GM19240 (cell line): Measurements from ENCODE around the gene NINJ1.
"Not testable (repeated sequence)": the region's sequence is repeated elsewhere in the genome, so short reads cannot be mapped to it uniquely, and the experiment has no call there.

Experiments
- DNase-seq: peaks from one replicate; pipeline ENCODE4 v3.0.0; 2011; ENCODE audit warnings: low spot score; ENCODE audit not compliant: insufficient read length

NINJ1 gene

DNA sequence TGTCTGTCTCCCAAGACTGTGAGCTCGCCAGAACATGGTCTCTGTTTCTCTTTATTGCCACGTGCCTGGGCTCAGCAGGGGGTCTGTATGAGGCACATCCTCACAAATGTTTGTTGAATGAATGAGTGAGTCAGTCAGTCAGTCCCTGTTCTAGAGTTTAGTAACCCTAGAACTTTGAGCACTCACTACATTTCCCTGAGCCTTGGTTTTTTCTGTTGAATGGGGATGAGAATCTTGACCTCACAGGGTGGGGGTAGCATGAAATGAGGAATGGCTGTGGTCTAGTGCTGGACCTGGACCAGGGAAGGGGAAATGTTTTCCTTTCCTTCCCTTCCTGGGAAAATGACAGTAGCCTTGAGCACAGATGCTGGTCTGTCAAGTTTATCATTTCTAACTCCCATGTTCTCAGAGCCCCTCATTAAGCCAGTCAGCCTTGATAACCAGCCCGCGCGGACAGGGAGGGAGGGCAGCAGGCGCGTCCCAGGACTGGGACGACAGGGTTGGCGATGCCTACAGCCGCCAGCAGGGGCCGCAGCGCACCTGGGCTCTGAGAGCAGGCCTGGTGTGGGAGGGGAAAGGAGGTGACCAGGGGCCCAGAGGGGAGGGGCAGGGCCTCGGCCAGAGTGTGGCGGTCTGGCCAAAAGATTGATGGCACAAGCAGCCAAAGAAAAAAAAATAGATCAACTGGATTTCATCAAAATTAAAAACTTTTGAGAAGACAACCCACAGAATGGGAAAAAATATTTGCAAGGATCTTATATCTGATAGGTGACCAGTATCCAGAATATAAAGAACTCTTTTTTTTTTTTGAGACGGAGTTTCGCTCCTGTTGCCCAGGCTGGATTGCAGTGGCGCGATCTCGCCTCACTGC is 25.8 kb upstream of the NINJ1 start:
- peak; percentile 90 for DNase-seq

- DNase-seq = no peak
Observed at GRCh38 chr9:93156475-93157008, 22.5 kb upstream of the NINJ1 start.

DNA sequence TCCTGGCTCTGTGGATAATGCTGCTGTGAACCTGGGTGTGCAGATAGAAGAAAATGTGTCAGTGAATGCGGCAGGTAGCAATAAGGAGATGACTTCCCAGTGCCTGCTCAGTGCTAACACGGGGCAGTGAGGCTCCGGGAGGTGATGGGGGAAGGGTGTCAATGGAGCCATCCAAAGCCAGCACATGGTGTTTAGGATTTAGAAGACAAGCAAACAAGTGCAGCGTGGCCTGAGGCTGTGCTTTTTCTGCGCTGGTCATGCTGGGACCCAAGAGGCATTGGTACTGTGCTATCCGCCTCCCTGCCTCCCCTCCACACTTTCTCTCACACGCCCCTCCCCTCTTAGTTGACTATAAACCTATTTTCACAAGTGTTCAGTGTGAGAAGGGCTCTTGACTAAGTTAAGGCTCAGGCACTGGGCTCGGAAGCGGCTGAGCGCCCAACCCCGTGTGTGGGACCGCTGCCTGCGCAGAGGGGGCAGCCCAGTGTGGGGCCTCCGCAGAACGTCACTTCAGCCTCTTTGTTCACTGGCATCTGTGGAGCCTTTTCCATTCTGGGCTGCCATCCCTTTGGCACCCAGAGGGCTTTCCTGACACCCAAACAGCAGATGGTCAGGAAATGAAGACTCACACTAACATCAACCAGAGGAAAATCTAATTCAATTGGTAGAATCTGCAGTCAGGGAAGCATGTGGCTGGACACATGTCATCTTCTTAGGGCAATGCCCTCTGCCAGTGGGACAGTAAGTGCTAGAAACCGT is 21.8 kb upstream of the NINJ1 start:
- DNase-seq = no peak

DNA sequence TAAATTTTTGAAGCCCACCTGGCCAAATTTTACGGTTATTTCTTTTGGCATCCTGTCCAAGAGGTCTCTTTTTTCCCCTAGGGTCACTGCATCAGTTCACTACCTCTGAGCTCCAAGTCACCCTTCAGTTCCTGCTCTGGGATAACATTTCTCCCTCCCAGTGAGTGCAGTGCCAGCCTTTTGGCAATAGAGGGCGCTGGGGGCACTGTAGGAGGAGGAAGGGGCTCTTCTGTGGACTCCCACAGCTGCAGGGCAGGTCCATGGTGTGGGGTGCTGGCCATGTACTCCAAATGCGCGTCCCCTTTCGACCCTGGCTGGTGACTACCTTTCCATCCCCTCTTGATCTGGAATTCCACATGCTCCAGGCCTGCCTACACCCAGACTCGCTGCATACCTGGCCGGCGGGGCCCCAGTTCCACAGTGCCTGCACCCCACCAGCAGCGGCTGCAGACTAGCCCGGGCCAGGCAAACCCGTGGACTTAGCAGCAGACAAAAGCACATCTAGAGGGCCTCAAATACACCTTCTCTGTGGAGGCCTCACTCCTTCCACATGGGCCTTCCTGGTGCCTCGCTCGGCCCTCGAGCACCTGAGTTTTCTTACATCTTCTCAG is 20.3 kb upstream of the NINJ1 start:
- no peak for DNase-seq

- DNase-seq = no peak
Observed at GRCh38 chr9:93151097-93151784, 17.2 kb upstream of the NINJ1 start.

DNA sequence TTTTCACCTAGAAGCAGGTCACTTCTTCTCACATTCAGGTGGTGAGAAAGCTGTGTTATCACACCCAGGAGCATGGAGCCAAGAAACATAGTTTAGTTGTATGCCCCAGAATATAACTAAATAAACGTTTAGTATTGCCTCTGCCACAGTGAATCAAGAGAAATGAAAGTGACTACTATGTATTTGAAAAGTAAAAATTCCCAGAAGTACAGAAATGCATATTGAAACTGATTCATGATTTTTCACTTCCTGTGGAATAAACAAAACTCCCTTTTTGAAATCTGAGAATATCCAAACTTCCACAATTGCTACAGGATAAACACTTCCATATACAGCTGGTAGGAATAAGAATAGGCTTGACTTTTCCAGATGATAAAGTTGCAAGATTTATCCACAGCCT is 15.3 kb upstream of the NINJ1 start:
- DNase-seq = no peak

GRCh38 chr9:93148721-93149120 is 14.7 kb upstream of the NINJ1 start:
- DNase-seq = no peak

DNA sequence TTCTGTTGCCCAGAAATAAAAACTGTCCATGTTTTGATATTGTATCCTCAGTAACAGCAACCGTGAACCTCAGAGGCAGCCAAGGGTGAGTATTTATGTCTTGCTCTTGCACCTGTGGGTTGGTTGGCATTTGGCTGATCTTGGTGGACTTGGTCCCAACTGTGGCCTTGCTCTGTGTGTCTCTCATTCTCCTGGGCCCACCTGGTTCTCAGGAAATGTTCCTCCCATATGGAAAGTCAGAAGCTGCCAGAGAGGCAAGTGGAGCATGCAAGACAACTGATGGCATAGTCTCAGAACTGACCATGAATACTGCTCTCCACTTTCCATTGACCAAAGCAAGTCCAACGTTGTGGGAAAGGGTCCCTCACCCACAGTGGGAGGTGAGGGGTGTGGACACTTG is 13.6 kb upstream of the NINJ1 start:
- DNase-seq = no peak

DNA sequence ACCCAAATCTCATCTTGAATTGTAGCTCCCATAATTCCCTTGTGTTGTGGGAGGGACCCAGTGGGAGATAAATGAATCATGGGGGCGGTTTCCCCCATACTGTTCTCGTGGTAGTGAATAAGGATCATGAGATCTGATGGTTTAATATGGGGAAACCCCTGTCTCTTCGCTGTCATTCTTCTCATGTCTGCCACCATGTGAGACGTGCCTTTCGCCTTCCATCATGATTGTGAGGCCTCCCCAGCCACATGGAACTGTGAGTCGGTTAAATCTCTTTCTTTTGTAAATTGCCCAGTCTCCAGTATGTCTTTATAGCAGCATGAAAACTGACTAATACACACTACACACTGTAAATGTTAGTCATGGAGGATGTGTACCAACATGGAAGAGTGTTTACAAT is 12.6 kb upstream of the NINJ1 start:
- not testable (repeated sequence) for DNase-seq

GRCh38 chr9:93143830-93144530 is 9.9 kb upstream of the NINJ1 start:
- no peak for DNase-seq

DNA sequence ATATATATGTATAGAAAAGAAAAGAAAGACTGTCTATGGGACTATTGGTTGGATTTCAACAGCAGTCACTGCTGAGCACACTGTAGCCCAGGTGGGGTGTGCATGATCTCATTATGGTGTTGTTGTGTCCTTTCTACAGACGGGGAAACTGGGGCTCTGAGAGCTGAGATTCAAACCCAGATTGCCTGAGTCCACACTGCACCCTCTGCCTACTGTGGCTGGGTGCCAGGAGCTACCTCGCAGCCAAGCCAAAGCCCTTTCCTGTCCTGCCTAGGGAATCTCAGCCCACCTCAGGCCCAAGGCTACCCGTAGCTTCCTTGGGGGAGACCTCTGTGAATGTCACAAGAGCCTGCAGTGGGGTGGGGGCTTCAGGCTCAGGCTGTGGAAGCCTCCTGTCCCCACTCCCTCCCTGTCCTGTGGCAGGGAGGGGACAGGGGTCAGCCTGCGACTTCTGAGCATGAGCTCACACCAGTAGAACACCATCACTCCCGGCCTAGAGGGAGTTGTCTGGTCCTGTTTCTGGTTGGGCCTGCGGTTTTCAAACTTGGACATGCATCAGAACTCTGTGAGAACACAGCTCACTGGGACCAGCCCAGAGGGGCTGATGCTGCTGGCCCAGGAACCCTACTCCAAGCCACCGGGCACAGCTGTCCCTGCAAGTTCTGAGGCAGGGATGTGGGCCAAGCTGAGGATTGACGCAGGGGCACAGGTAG is 7.9 kb upstream of the NINJ1 start:
- no peak for DNase-seq

- no peak for DNase-seq
Observed at GRCh38 chr9:93139365-93140182, 5.5 kb upstream of the NINJ1 start.

DNA sequence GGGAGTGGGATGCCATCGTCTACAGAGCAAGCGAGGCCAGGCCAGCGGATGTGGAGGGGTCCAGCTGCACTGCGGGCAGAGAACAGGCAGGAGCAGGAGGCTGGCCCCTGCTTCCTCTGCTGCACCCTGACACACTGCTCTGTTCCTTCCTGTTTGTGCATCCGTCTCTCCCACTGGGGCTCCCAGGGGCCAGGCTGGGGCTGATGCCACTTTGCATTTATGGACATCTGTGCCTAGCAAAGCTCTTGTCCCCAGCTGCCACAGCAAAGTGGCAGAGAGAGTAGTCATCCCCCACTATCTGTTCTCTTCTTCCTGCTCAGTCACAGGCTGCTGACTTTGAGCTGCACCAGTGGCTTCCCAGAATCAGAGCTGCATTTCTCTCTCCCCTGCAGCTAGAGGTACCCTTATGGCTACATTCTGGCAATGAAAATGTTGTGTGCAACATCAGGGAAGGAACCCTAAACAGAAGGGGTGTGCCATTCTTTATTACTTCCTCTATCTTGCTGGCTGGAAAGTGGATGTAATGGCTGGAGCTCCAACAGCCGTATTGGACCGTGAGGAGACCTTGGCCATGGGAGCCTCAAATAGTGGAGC is 4.2 kb upstream of the NINJ1 start:
- DNase-seq = no peak

- no peak for DNase-seq
Observed at GRCh38 chr9:93137362-93137761, 3.3 kb upstream of the NINJ1 start.

DNA sequence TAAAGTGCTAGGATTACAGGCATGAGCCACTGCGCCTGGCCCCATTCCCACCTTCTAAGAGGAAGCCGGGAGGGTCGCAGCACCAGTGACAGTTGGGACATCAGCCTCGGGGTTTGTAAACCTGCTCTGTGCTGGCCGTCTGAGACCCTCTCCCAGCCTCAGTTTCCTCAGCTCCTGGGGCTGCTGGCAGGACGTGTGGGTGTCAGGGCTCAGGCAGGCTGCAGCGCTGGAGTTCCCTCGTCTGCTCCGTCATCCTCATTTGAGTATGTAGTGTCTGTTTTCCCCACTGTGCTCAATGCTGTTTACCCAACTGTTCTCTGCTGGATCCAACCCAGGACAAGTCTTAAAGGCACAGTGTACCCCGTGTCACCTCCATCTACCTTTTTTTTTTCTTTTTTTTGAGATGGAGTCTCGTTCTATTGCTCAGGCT is 2.0 kb upstream of the NINJ1 start:
- no peak for DNase-seq

GRCh38 chr9:93134740-93135444 is 841 bp upstream of the NINJ1 start:
- no peak for DNase-seq

- no peak for DNase-seq
Observed at GRCh38 chr9:93133681-93134014, 403 bp downstream of the NINJ1 start.

DNA sequence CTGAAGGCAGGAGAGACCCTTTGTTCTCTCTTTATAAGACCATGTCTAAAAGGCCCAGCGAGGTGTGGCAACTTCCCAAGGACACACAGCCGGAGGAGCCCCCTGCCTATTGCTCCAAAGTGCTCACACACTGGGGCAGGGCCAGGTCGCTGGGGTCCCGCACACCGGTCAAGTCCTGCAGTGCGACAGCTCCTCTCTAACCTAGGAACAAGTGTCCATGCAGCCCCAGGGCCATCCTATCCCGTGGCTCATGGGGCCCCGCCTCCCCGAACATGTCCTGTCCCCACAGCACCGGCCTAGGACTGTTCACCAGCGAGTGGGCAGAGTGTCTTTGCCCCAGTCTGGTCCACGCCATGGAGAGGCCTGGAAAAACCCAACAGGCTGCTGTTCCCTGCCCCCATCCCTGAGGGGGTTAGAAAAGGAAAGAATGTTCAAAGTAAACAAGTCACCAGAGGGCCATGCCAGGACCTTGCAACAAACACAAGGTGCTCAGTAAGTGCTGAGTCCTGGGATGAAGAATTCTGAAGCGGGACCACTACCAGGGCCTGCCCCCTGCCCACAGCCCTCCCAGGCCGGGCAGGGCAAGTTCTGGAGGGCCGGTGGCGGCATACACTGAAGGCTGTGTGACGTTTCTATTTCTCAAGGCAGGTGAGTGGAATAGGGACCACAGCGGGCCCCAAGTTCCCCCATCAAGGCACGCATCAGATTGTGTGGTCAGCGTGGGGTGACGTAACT is 938 bp downstream of the NINJ1 start:
- DNase-seq = no peak
